Medulla oblongata (tissue), 1 donor: ENCODE measurements around the gene CRYZL1.

Source experiments
- DNase-seq: peaks from one replicate; pipeline ENCODE4 v3.0.0-alpha.2; 2015; ENCODE audit errors: extremely low spot score

The CRYZL1 gene

GRCh38 chr21:33560965-33561364 is 80.6 kb downstream of the CRYZL1 start:
- no peak for DNase-seq

- DNase-seq = no peak
These were observed 81.7 kb downstream of the CRYZL1 start for GRCh38 chr21:33559813-33560212.

GRCh38 chr21:33558777-33559421 is 82.6 kb downstream of the CRYZL1 start:
- no peak for DNase-seq

GRCh38 chr21:33557447-33557846 is 84.1 kb downstream of the CRYZL1 start:
- DNase-seq = no peak

GRCh38 chr21:33554982-33555344 is 86.6 kb downstream of the CRYZL1 start:
- DNase-seq = no peak

GRCh38 chr21:33554236-33554981 is 87.1 kb downstream of the CRYZL1 start:
- no peak for DNase-seq

- DNase-seq = no peak
These were observed 88.4 kb downstream of the CRYZL1 start for GRCh38 chr21:33552999-33553598.

- no peak for DNase-seq
These were observed 89.2 kb downstream of the CRYZL1 start for GRCh38 chr21:33552093-33552998.

- no peak for DNase-seq
These were observed 89.9 kb downstream of the CRYZL1 start for GRCh38 chr21:33551664-33552063.

GRCh38 chr21:33550772-33551660 is 90.5 kb downstream of the CRYZL1 start:
- DNase-seq = no peak

- no peak for DNase-seq
These were observed 91.4 kb downstream of the CRYZL1 start for GRCh38 chr21:33549848-33550771.

- peak; percentile 35 for DNase-seq
These were observed 95.5 kb downstream of the CRYZL1 start for GRCh38 chr21:33546086-33546485.

GRCh38 chr21:33544451-33545195 is 96.9 kb downstream of the CRYZL1 start:
- no peak for DNase-seq

GRCh38 chr21:33543505-33544129 is 97.9 kb downstream of the CRYZL1 start:
- DNase-seq = peak; percentile 37

GRCh38 chr21:33542640-33543504 is 98.7 kb downstream of the CRYZL1 start, which contains the start of gene SON:
Gene SON, plus strand, starts transcription at chr21:33543038. Its CDS starts 55 bp downstream, at chr21:33543093.
- peak; percentile 99 for DNase-seq

GRCh38 chr21:33541756-33542639 is 99.5 kb downstream of the CRYZL1 start, which contains the start of gene GART:
Gene GART, minus strand, starts transcription at chr21:33542117. Its CDS starts 2,802 bp downstream, at chr21:33539315.
- peak; percentile 80 for DNase-seq
